NCI-H82 (cell line): ENCODE measurements around the gene KDM4D.
"Not testable (repeated sequence)": the region's sequence is repeated elsewhere in the genome, so short reads cannot be mapped to it uniquely, and the experiment has no call there.

Experiments
- DNase-seq: peaks from one replicate; lab custom pipeline; 2025; lab: John Stamatoyannopoulos, UW

KDM4D gene

GRCh38 chr11:95033051-95033450, 59.5 kb downstream of the KDM4D start:
- no peak for DNase-seq

GRCh38 chr11:95035316-95035715, 61.8 kb downstream of the KDM4D start:
- no peak for DNase-seq

- DNase-seq, result not testable (repeated sequence)
These were observed 64.0 kb downstream of the KDM4D start for GRCh38 chr11:95037356-95038035.

DNA sequence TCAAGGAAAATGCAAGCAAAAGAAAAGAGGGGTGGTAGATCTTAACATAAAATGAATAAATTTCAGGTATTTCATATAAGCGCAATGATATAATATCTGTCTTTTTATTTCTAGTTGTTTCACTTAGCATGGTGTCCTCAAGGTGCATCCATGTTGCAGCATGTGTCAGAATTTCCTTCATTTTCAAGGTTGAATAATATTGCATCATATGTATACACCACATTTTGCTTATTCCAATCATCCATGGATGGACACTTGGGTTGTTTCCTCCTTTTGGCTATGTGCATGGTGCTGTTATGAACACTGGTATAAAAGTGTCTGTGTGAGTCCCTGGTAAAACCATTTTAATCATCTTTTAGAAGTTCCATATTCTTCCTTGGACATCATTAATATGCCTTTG, 68.7 kb downstream of the KDM4D start:
- no peak for DNase-seq

GRCh38 chr11:95042906-95043305, 69.4 kb downstream of the KDM4D start:
- no peak for DNase-seq

GRCh38 chr11:95044010-95044409, 70.5 kb downstream of the KDM4D start:
- DNase-seq, result peak; percentile 5

- no peak for DNase-seq
These were observed 72.3 kb downstream of the KDM4D start for GRCh38 chr11:95045812-95046211.
